Liver (tissue), 2 donors: ENCODE results near the gene ZGRF1.

Experiments
- FOXA1 ChIP-seq: IDR thresholded peaks from 2 replicates; pipeline ENCODE4 v1.6.1; 2016; ENCODE audit warnings: antibody characterized with exemption
- YY1 ChIP-seq: IDR thresholded peaks from 2 replicates; pipeline ENCODE4 v1.6.1; 2016; ENCODE audit warnings: antibody characterized with exemption, mild to moderate bottlenecking
- TF ChIP-seq, protein P1 (sequence below): fragments of 150-350 bp; IDR thresholded peaks from 2 replicates; pipeline ENCODE4 v1.5.1; 2017; ENCODE audit warnings: improper control_type of control experiment, low read depth, low read length; ENCODE audit not compliant: missing input control
- TF ChIP-seq, protein P2 (sequence below): IDR thresholded peaks from 2 replicates; pipeline ENCODE4 v1.6.1; 2016; ENCODE audit warnings: antibody characterized with exemption, mild to moderate bottlenecking
- donor health status: healthy.

DNA sequence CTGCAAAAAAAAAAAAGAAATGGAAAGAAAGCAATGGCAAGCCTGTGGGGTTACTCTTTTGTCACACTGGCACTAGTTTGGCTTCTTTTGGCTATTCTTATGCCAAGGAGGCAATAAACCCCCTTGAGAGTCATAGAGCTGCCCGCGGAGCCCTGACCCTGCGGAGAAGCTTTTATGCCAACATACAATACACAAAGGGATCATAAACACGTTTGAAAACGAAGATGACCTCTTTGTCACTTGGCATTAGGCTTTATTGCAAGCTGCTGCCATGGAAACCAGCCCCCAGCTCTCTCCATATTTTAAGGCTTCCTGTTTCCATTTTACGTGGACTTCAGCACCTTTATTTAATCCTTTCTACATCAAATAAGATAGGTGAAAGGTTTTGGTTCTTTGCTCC is 128.4 kb downstream of the ZGRF1 start:
- TF ChIP-seq, protein P1, sequence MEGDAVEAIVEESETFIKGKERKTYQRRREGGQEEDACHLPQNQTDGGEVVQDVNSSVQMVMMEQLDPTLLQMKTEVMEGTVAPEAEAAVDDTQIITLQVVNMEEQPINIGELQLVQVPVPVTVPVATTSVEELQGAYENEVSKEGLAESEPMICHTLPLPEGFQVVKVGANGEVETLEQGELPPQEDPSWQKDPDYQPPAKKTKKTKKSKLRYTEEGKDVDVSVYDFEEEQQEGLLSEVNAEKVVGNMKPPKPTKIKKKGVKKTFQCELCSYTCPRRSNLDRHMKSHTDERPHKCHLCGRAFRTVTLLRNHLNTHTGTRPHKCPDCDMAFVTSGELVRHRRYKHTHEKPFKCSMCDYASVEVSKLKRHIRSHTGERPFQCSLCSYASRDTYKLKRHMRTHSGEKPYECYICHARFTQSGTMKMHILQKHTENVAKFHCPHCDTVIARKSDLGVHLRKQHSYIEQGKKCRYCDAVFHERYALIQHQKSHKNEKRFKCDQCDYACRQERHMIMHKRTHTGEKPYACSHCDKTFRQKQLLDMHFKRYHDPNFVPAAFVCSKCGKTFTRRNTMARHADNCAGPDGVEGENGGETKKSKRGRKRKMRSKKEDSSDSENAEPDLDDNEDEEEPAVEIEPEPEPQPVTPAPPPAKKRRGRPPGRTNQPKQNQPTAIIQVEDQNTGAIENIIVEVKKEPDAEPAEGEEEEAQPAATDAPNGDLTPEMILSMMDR: no peak
- TF ChIP-seq FOXA1 (no peak), YY1 (no peak)
- TF ChIP-seq, protein P2, sequence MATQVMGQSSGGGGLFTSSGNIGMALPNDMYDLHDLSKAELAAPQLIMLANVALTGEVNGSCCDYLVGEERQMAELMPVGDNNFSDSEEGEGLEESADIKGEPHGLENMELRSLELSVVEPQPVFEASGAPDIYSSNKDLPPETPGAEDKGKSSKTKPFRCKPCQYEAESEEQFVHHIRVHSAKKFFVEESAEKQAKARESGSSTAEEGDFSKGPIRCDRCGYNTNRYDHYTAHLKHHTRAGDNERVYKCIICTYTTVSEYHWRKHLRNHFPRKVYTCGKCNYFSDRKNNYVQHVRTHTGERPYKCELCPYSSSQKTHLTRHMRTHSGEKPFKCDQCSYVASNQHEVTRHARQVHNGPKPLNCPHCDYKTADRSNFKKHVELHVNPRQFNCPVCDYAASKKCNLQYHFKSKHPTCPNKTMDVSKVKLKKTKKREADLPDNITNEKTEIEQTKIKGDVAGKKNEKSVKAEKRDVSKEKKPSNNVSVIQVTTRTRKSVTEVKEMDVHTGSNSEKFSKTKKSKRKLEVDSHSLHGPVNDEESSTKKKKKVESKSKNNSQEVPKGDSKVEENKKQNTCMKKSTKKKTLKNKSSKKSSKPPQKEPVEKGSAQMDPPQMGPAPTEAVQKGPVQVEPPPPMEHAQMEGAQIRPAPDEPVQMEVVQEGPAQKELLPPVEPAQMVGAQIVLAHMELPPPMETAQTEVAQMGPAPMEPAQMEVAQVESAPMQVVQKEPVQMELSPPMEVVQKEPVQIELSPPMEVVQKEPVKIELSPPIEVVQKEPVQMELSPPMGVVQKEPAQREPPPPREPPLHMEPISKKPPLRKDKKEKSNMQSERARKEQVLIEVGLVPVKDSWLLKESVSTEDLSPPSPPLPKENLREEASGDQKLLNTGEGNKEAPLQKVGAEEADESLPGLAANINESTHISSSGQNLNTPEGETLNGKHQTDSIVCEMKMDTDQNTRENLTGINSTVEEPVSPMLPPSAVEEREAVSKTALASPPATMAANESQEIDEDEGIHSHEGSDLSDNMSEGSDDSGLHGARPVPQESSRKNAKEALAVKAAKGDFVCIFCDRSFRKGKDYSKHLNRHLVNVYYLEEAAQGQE: no peak
